MM.1S (cell line): ENCODE data around the gene ARHGDIB.

ENCODE experiments used
- EZH2phosphoT487 ChIP-seq: fragments of 300-600 bp; sonication (generic); IDR thresholded peaks from 2 replicates; pipeline ENCODE4 v1.6.1; 2018; ENCODE audit warnings: antibody characterized with exemption, low read length
- TF ChIP-seq, protein P1 (sequence below): fragments of 300-600 bp; sonication (generic); IDR thresholded peaks from 2 replicates; pipeline ENCODE4 v1.5.1; 2016; ENCODE audit warnings: antibody characterized with exemption, low read length, mixed read lengths

DNA sequence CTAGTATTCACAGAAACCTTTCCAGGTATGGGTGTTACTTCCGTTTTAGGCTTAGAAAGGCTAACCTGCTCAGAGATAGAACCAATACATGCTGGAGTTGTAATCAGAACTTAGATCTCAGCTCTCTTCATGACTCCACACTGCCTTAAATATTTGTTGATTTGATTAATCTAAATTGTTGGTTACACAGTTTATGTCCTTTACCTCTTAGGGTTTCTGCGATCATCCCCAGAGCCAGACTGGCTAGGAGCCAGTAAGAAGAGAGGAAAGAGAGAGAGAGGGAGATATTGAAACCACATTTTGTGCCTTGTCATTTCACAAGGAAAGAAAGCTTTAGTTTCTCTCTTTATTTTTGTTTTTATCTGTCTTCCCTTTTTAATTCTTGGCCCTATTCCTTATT lies 58.9 kb downstream of the ARHGDIB start:
- TF ChIP-seq, protein P1, sequence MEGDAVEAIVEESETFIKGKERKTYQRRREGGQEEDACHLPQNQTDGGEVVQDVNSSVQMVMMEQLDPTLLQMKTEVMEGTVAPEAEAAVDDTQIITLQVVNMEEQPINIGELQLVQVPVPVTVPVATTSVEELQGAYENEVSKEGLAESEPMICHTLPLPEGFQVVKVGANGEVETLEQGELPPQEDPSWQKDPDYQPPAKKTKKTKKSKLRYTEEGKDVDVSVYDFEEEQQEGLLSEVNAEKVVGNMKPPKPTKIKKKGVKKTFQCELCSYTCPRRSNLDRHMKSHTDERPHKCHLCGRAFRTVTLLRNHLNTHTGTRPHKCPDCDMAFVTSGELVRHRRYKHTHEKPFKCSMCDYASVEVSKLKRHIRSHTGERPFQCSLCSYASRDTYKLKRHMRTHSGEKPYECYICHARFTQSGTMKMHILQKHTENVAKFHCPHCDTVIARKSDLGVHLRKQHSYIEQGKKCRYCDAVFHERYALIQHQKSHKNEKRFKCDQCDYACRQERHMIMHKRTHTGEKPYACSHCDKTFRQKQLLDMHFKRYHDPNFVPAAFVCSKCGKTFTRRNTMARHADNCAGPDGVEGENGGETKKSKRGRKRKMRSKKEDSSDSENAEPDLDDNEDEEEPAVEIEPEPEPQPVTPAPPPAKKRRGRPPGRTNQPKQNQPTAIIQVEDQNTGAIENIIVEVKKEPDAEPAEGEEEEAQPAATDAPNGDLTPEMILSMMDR = no peak
- TF ChIP-seq EZH2phosphoT487 = no peak
